Forelimb muscle (tissue), 1 donor: ENCODE data around the gene OTOP2. TPM values are rescaled to one million over a fixed set of nuclear protein-coding genes. Genes with fewer than 3 reads are reported as not detected.

Experiments used
- DNase-seq: peaks from one replicate; pipeline ENCODE4 v3.0.0-alpha.2; 2013; ENCODE audit warnings: low read depth
- polyA plus RNA-seq: library from polyadenylated mRNA; unstranded; fragments of 120-200 nt; gene quantifications from one replicate; pipeline ENCODE4 v1.2.1, GENCODE V29; 2013; ENCODE audit not compliant: insufficient read length

The OTOP2 gene
- polyA plus RNA-seq, result not detected

GRCh38 chr17:74924250-74924948 lies at the start of gene OTOP2:
OTOP2 (plus strand) TSS chr17:74924273; CDS start chr17:74924633, 360 bp downstream.
- DNase-seq, result no peak

- no peak for DNase-seq
Observed at GRCh38 chr17:74874615-74875037, 49.4 kb upstream of the OTOP2 start.

- no peak for DNase-seq
Observed at GRCh38 chr17:74875155-74875976, 48.7 kb upstream of the OTOP2 start.

- no peak for DNase-seq
Observed at GRCh38 chr17:74875977-74876593, 48.0 kb upstream of the OTOP2 start.

- DNase-seq, result no peak
Observed at GRCh38 chr17:74877592-74878548, 46.2 kb upstream of the OTOP2 start.

- DNase-seq, result no peak
Observed at GRCh38 chr17:74878658-74879057, 45.4 kb upstream of the OTOP2 start.

- DNase-seq, result no peak
Observed at GRCh38 chr17:74879308-74879707, 44.8 kb upstream of the OTOP2 start.

- no peak for DNase-seq
Observed at GRCh38 chr17:74881073-74881472, 43.0 kb upstream of the OTOP2 start.

GRCh38 chr17:74882517-74883240 lies 41.4 kb upstream of the OTOP2 start:
- DNase-seq, result no peak

GRCh38 chr17:74883241-74883745 lies 40.8 kb upstream of the OTOP2 start:
- DNase-seq, result no peak

- DNase-seq, result no peak
Observed at GRCh38 chr17:74888469-74888868, 35.6 kb upstream of the OTOP2 start.

GRCh38 chr17:74890554-74890953 lies 33.5 kb upstream of the OTOP2 start:
- no peak for DNase-seq

GRCh38 chr17:74892013-74892841 lies 31.8 kb upstream of the OTOP2 start:
- no peak for DNase-seq

GRCh38 chr17:74892974-74893911 lies 30.8 kb upstream of the OTOP2 start, which contains the start of gene FADS6:
FADS6 (minus strand) TSS chr17:74893633; CDS start chr17:74893595, 38 bp downstream.
- no peak for DNase-seq

GRCh38 chr17:74893936-74894671 lies 30.0 kb upstream of the OTOP2 start:
- DNase-seq, result no peak

GRCh38 chr17:74898376-74898946 lies 25.6 kb upstream of the OTOP2 start:
- DNase-seq, result no peak

- DNase-seq, result no peak
Observed at GRCh38 chr17:74900208-74900607, 23.9 kb upstream of the OTOP2 start.
